LNCAP (cell line): ENCODE results near the gene CLEC2B.
A peak's percentile ranks its signal among the peaks of the same experiment; 100 is the strongest.

Source experiments
- TF ChIP-seq, protein P1 (sequence below): fragments of 450-650 bp; IDR thresholded peaks from 2 replicates; pipeline ENCODE4 v1.5.1; 2017; ENCODE audit warnings: mild to moderate bottlenecking

CLEC2B gene

GRCh38 chr12:9820281-9820930 lies 48.7 kb downstream of the CLEC2B start:
- TF ChIP-seq, protein P1, sequence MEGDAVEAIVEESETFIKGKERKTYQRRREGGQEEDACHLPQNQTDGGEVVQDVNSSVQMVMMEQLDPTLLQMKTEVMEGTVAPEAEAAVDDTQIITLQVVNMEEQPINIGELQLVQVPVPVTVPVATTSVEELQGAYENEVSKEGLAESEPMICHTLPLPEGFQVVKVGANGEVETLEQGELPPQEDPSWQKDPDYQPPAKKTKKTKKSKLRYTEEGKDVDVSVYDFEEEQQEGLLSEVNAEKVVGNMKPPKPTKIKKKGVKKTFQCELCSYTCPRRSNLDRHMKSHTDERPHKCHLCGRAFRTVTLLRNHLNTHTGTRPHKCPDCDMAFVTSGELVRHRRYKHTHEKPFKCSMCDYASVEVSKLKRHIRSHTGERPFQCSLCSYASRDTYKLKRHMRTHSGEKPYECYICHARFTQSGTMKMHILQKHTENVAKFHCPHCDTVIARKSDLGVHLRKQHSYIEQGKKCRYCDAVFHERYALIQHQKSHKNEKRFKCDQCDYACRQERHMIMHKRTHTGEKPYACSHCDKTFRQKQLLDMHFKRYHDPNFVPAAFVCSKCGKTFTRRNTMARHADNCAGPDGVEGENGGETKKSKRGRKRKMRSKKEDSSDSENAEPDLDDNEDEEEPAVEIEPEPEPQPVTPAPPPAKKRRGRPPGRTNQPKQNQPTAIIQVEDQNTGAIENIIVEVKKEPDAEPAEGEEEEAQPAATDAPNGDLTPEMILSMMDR = no peak

GRCh38 chr12:9813821-9814798 lies 55.0 kb downstream of the CLEC2B start:
- TF ChIP-seq, protein P1 = peak; percentile 92

- TF ChIP-seq, protein P1 = no peak
Measured at GRCh38 chr12:9811621-9812020, 57.5 kb downstream of the CLEC2B start.

DNA sequence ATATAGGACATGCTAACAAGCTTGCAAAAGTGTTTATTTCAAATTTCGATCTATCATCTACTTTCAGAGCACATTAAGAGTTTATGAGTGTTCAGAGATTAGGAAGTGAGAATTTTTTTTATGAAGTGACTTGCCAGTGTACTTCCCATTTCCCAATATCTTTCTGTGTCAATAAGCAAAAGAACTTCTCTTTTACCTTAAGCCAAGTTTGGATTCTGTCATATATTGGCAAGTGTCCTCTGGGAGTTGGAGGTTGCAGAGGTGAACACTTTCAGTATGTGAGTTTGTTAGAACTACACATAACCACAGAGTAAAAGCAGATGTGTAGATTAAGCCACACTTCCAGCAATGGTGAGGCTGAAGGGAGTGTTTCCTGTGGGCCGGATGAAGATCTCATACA lies 58.5 kb downstream of the CLEC2B start:
- TF ChIP-seq, protein P1 = no peak

- TF ChIP-seq, protein P1 = no peak
Measured at GRCh38 chr12:9809866-9810265, 59.3 kb downstream of the CLEC2B start.

GRCh38 chr12:9809338-9809737 lies 59.8 kb downstream of the CLEC2B start:
- TF ChIP-seq, protein P1 = no peak

- TF ChIP-seq, protein P1 = no peak
Measured at GRCh38 chr12:9808504-9808903, 60.6 kb downstream of the CLEC2B start.
